Body of pancreas (tissue), 4 donors: Measurements from ENCODE around the gene SAMD8.
A peak's percentile ranks its signal among the peaks of the same experiment; 100 is the strongest.

Experiments used
- CTCF ChIP-seq, 7 experiments: fragments of 450-650 bp in 4 of 7; fragments of 200-600 bp in 3 of 7; sonication (generic) in 3 of 7; IDR thresholded peaks; one replicate each; pipeline ENCODE4 v1.5.1; 2016 to 2019; ENCODE audit warnings: antibody characterized with exemption in 7 of 7
- POLR2A ChIP-seq, 3 donors: fragments of 450-650 bp; IDR thresholded peaks; one replicate each; pipeline ENCODE4 v1.6.1; 2016; ENCODE audit warnings: antibody characterized with exemption in 3 of 3, mild to moderate bottlenecking in 2 of 3

GRCh38 chr10:75099952-75100763, 11.3 kb upstream of the SAMD8 start:
- TF ChIP-seq CTCF (IDR thresholded peaks at IDR 0.05) = peak; percentile 91 to 99 (median 96)
- TF ChIP-seq POLR2A (IDR thresholded peaks at IDR 0.05) = no peak
